Measurements from ENCODE around the gene KDR.

The KDR gene

GRCh38 chr4:55124322-55125076 lies 896 bp downstream of the KDR start:
- in situ Hi-C loops (cut with MboI; ENCODE audit: low sequenced_read_pairs), result no loop called here

- in situ Hi-C loops (cut with MboI; ENCODE audit: low sequenced_read_pairs), result no loop called here
These were observed 1.6 kb downstream of the KDR start for GRCh38 chr4:55123791-55124190.

- in situ Hi-C loops (cut with MboI; ENCODE audit: low sequenced_read_pairs), result no loop called here
These were observed 3.2 kb downstream of the KDR start for GRCh38 chr4:55122235-55122634.

GRCh38 chr4:55121246-55121645 lies 4.1 kb downstream of the KDR start:
- in situ Hi-C loops (cut with MboI; ENCODE audit: low sequenced_read_pairs), result no loop called here

GRCh38 chr4:55118397-55118796 lies 7.0 kb downstream of the KDR start:
- in situ Hi-C loops (cut with MboI; ENCODE audit: low sequenced_read_pairs), result no loop called here

GRCh38 chr4:55117511-55117910 lies 7.9 kb downstream of the KDR start:
- in situ Hi-C loops (cut with MboI; ENCODE audit: low sequenced_read_pairs), result no loop called here

- in situ Hi-C loops (cut with MboI; ENCODE audit: low sequenced_read_pairs), result no loop called here
These were observed 8.9 kb downstream of the KDR start for GRCh38 chr4:55116450-55116849.

- in situ Hi-C loops (cut with MboI; ENCODE audit: low sequenced_read_pairs), result no loop called here
These were observed 13.8 kb downstream of the KDR start for GRCh38 chr4:55111601-55112000.

GRCh38 chr4:55110131-55110530 lies 15.3 kb downstream of the KDR start:
- in situ Hi-C loops (cut with MboI; ENCODE audit: low sequenced_read_pairs), result no loop called here

- in situ Hi-C loops (cut with MboI; ENCODE audit: low sequenced_read_pairs), result no loop called here
These were observed 18.3 kb downstream of the KDR start for GRCh38 chr4:55107054-55107453.

GRCh38 chr4:55103224-55103623 lies 22.2 kb downstream of the KDR start:
- in situ Hi-C loops (cut with MboI; ENCODE audit: low sequenced_read_pairs), result no loop called here

- in situ Hi-C loops (cut with MboI; ENCODE audit: low sequenced_read_pairs), result no loop called here
These were observed 25.6 kb downstream of the KDR start for GRCh38 chr4:55099816-55100215.

GRCh38 chr4:55098456-55099204 lies 26.8 kb downstream of the KDR start:
- in situ Hi-C loops (cut with MboI; ENCODE audit: low sequenced_read_pairs), result no loop called here

GRCh38 chr4:55096619-55097018 lies 28.8 kb downstream of the KDR start:
- in situ Hi-C loops (cut with MboI; ENCODE audit: low sequenced_read_pairs), result no loop called here

GRCh38 chr4:55096045-55096444 lies 29.4 kb downstream of the KDR start:
- in situ Hi-C loops (cut with MboI; ENCODE audit: low sequenced_read_pairs), result no loop called here

- in situ Hi-C loops (cut with MboI; ENCODE audit: low sequenced_read_pairs), result no loop called here
These were observed 32.9 kb downstream of the KDR start for GRCh38 chr4:55092504-55092903.

GRCh38 chr4:55089916-55090315 lies 35.5 kb downstream of the KDR start:
- in situ Hi-C loops (cut with MboI; ENCODE audit: low sequenced_read_pairs), result no loop called here

GRCh38 chr4:55087913-55088260 lies 37.5 kb downstream of the KDR start:
- in situ Hi-C loops (cut with MboI; ENCODE audit: low sequenced_read_pairs), result no loop called here

GRCh38 chr4:55087009-55087912 lies 38.1 kb downstream of the KDR start:
- in situ Hi-C loops (cut with MboI; ENCODE audit: low sequenced_read_pairs), result no loop called here

GRCh38 chr4:55086578-55086977 lies 38.8 kb downstream of the KDR start:
- in situ Hi-C loops (cut with MboI; ENCODE audit: low sequenced_read_pairs), result no loop called here

- in situ Hi-C loops (cut with MboI; ENCODE audit: low sequenced_read_pairs), result no loop called here
These were observed 41.7 kb downstream of the KDR start for GRCh38 chr4:55083735-55084134.

GRCh38 chr4:55082756-55083155 lies 42.6 kb downstream of the KDR start:
- in situ Hi-C loops (cut with MboI; ENCODE audit: low sequenced_read_pairs), result no loop called here
